Neural cell (in vitro differentiated cells): Measurements from ENCODE around the gene POU3F1. TPM values are rescaled to one million over a fixed set of nuclear protein-coding genes. Genes with fewer than 3 reads are reported as not detected.

Experiments
- H2AFZ ChIP-seq: fragments of 200-600, 300-800 bp; sonication (generic), shearing (Covaris generic); 2 replicates; pipeline ENCODE4 v1.6.0; 2014; ENCODE audit warnings: low read depth, mild to moderate bottlenecking, antibody characterized with exemption, low read length, moderate library complexity
- H3F3A ChIP-seq: fragments of 200-600 bp; shearing (Covaris generic); 2 replicates; pipeline ENCODE4 v1.6.1; 2016; ENCODE audit warnings: mild to moderate bottlenecking, moderate library complexity, mixed read lengths, antibody characterized with exemption, low read length; ENCODE audit not compliant: insufficient read depth, poor library complexity, severe bottlenecking
- H3K27ac ChIP-seq: fragments of 200-600, 300-800 bp; sonication (generic), shearing (Covaris generic); 2 replicates; pipeline ENCODE4 v1.5.1; 2014; ENCODE audit warnings: mild to moderate bottlenecking, low read length, moderate library complexity
- H3K27me3 ChIP-seq: fragments of 300-800, 200-600 bp; sonication (generic), shearing (Covaris generic); 2 replicates; pipeline ENCODE4 v1.6.0; 2014; ENCODE audit warnings: mild to moderate bottlenecking, low read depth, low read length, moderate library complexity; ENCODE audit not compliant: insufficient read depth
- H3K36me3 ChIP-seq: fragments of 300-800, 200-600 bp; sonication (generic), shearing (Covaris generic); 2 replicates; pipeline ENCODE4 v1.5.1; 2014; ENCODE audit warnings: mild to moderate bottlenecking, antibody characterized with exemption, low read length, moderate library complexity; ENCODE audit not compliant: insufficient read depth
- H3K4me2 ChIP-seq: fragments of 300-800, 200-600 bp; sonication (generic), shearing (Covaris generic); 2 replicates; pipeline ENCODE4 v1.6.0; 2014; ENCODE audit warnings: mild to moderate bottlenecking, low read length
- H3K4me3 ChIP-seq: fragments of 300-800, 200-600 bp; sonication (generic), shearing (Covaris generic); 2 replicates; pipeline ENCODE4 v1.5.1; 2014; ENCODE audit warnings: mild to moderate bottlenecking, low read length, moderate library complexity
- H3K79me2 ChIP-seq: fragments of 200-600 bp; shearing (Covaris generic); replicated peaks from 2 replicates; pipeline ENCODE4 v1.6.0; 2014; ENCODE audit warnings: mild to moderate bottlenecking, low read length, moderate library complexity; ENCODE audit not compliant: insufficient read depth
- H3K9ac ChIP-seq: fragments of 300-800, 200-600 bp; sonication (generic), shearing (Covaris generic); 2 replicates; pipeline ENCODE4 v1.6.1; 2016; ENCODE audit warnings: mild to moderate bottlenecking, low read length, mixed read lengths
- H3K9me2 ChIP-seq: fragments of 200-600 bp; shearing (Covaris generic); 2 replicates; pipeline ENCODE4 v1.6.1; 2016; ENCODE audit warnings: mild to moderate bottlenecking, low read length, mixed read lengths; ENCODE audit not compliant: insufficient read depth
- H3K9me3 ChIP-seq: fragments of 200-600, 300-800 bp; sonication (generic), shearing (Covaris generic); 2 replicates; pipeline ENCODE4 v1.6.1; 2016; ENCODE audit warnings: mild to moderate bottlenecking, mixed run types, low read length, moderate library complexity, mixed read lengths
- H4K20me1 ChIP-seq: fragments of 200-600 bp; shearing (Covaris generic); 2 replicates; pipeline ENCODE4 v1.6.1; 2016; ENCODE audit warnings: mild to moderate bottlenecking, mixed run types; ENCODE audit not compliant: insufficient read depth
- EP300 ChIP-seq: fragments of 450-650 bp; conservative IDR thresholded peaks from 2 replicates; pipeline ENCODE4 v1.6.1; 2014; ENCODE audit warnings: antibody characterized with exemption, mild to moderate bottlenecking, moderate library complexity; ENCODE audit not compliant: poor library complexity, severe bottlenecking
- EZH2 ChIP-seq: fragments of 200-600, 300-800 bp; shearing (Covaris generic), sonication (generic); IDR thresholded peaks from 2 replicates; pipeline ENCODE4 v1.6.1; 2014; ENCODE audit warnings: antibody characterized with exemption, low read length, borderline replicate concordance, mild to moderate bottlenecking; ENCODE audit not compliant: insufficient read depth, poor library complexity, severe bottlenecking
- MXI1 ChIP-seq: fragments of 450-650 bp; conservative IDR thresholded peaks from 2 replicates; pipeline ENCODE4 v1.6.1; 2014; ENCODE audit warnings: antibody characterized with exemption, mild to moderate bottlenecking; ENCODE audit not compliant: poor library complexity, severe bottlenecking
- POLR2AphosphoS5 ChIP-seq: IDR thresholded peaks from 2 replicates; pipeline ENCODE4 v1.6.1; 2012
- RAD21 ChIP-seq: fragments of 450-650 bp; conservative IDR thresholded peaks from 2 replicates; pipeline ENCODE4 v1.6.1; 2014; ENCODE audit warnings: antibody characterized with exemption, mild to moderate bottlenecking, moderate library complexity
- SMC3 ChIP-seq: fragments of 450-650 bp; conservative IDR thresholded peaks from 2 replicates; pipeline ENCODE4 v1.6.1; 2014; ENCODE audit warnings: antibody characterized with exemption, mild to moderate bottlenecking, moderate library complexity; ENCODE audit not compliant: poor library complexity
- TAF1 ChIP-seq: IDR thresholded peaks from 2 replicates; pipeline ENCODE4 v1.6.1; 2012; ENCODE audit warnings: low read depth
- polyA plus RNA-seq: library from polyadenylated mRNA; depleted of rRNA; stranded (reverse); fragments of >200 nt; gene quantifications from 2 replicates; pipeline ENCODE4 v1.2.3, GENCODE V29; 2014
- TF ChIP-seq, protein P1 (sequence below): fragments of 450-650 bp; IDR thresholded peaks from 2 replicates; pipeline ENCODE4 v1.5.1; 2014; ENCODE audit warnings: antibody characterized with exemption, mild to moderate bottlenecking, moderate library complexity; ENCODE audit not compliant: poor library complexity, severe bottlenecking
- TF ChIP-seq, protein P2 (sequence below): IDR thresholded peaks from 2 replicates; pipeline ENCODE4 v1.6.1; 2012; ENCODE audit warnings: borderline replicate concordance

Gene POU3F1
- polyA plus RNA-seq, 1 donor from 2014 or later: 3.1 TPM

DNA sequence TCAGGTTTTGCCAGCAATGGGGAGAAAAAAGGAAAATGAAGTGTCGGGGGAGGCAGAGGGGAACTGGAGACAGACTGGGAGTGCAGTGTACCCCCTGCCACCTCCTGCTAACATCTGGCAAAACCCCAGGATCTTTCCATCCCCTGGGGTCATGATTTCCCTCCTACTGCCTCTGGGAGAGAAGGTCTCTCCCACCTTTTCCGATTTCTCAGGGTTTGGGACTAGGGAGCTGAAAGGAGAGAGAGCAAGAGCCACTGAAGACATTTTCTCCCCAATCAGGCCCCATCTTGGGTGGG lies 46.4 kb downstream of the POU3F1 start:
- Histone ChIP-seq H3K4me3 (no peak overlapping the region), H3K9me2 (no peaks in the 10 kb centered on the region), H3F3A (no peaks in the 10 kb centered on the region), H3K27ac (no peak overlapping the region), H3K9ac (peak overlapping the region; percentile 1), H3K36me3 (no peaks in the 10 kb centered on the region), H4K20me1 (no peaks in the 10 kb centered on the region), H3K9me3 (no peaks in the 10 kb centered on the region), H3K27me3 (peaks cover 16% of the 10 kb centered on the region), H2AFZ (no peak overlapping the region), H3K79me2 (no peaks in the 10 kb centered on the region), H3K4me2 (no peak overlapping the region)
- TF ChIP-seq MXI1: no peak
- no peak for TF ChIP-seq RAD21
- TF ChIP-seq POLR2AphosphoS5: no peak
- TF ChIP-seq, protein P1, sequence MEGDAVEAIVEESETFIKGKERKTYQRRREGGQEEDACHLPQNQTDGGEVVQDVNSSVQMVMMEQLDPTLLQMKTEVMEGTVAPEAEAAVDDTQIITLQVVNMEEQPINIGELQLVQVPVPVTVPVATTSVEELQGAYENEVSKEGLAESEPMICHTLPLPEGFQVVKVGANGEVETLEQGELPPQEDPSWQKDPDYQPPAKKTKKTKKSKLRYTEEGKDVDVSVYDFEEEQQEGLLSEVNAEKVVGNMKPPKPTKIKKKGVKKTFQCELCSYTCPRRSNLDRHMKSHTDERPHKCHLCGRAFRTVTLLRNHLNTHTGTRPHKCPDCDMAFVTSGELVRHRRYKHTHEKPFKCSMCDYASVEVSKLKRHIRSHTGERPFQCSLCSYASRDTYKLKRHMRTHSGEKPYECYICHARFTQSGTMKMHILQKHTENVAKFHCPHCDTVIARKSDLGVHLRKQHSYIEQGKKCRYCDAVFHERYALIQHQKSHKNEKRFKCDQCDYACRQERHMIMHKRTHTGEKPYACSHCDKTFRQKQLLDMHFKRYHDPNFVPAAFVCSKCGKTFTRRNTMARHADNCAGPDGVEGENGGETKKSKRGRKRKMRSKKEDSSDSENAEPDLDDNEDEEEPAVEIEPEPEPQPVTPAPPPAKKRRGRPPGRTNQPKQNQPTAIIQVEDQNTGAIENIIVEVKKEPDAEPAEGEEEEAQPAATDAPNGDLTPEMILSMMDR: no peak
- TF ChIP-seq TAF1: no peak
- no peak for TF ChIP-seq EZH2
- no peak for TF ChIP-seq SMC3
- no peak for TF ChIP-seq EP300
- TF ChIP-seq, protein P2, sequence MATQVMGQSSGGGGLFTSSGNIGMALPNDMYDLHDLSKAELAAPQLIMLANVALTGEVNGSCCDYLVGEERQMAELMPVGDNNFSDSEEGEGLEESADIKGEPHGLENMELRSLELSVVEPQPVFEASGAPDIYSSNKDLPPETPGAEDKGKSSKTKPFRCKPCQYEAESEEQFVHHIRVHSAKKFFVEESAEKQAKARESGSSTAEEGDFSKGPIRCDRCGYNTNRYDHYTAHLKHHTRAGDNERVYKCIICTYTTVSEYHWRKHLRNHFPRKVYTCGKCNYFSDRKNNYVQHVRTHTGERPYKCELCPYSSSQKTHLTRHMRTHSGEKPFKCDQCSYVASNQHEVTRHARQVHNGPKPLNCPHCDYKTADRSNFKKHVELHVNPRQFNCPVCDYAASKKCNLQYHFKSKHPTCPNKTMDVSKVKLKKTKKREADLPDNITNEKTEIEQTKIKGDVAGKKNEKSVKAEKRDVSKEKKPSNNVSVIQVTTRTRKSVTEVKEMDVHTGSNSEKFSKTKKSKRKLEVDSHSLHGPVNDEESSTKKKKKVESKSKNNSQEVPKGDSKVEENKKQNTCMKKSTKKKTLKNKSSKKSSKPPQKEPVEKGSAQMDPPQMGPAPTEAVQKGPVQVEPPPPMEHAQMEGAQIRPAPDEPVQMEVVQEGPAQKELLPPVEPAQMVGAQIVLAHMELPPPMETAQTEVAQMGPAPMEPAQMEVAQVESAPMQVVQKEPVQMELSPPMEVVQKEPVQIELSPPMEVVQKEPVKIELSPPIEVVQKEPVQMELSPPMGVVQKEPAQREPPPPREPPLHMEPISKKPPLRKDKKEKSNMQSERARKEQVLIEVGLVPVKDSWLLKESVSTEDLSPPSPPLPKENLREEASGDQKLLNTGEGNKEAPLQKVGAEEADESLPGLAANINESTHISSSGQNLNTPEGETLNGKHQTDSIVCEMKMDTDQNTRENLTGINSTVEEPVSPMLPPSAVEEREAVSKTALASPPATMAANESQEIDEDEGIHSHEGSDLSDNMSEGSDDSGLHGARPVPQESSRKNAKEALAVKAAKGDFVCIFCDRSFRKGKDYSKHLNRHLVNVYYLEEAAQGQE: no peak

DNA sequence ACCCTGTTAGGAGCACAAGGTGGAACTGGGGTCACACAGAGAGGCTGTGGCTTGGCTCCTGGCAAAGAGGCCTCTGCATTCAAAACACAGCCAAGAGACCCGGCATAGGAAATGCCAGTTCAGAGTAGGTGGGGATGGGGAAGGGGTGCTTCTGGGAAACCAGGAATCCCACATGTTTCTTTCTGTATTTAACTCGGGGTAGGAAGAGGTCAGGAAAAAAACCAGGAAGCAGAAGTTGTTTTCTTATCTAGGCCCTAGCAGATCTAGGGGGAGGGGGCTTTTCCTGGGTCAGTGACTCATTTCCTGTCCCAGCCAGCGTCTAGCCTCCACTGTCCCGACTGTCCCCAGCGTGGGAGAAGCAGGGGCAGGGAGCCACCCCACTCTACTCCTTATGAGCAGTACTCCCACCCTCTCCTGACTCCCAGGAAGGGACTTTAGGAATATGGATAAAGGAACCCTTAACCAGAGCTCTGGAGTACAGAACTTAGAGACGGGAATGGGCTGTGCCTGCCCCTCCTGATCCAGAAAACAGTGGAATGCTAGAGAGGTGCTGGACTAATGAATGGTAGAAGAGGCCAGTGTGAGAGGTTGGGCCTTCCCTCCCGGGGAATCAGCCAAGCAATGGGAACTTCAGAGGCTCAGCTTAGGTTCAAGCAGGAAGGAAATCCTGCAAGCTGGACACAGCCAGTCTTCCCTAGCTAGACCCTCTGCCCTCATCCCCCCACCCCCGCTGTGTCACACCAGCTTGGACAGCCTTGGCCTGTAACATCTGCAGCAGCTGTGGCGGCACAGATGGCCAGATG lies 47.0 kb downstream of the POU3F1 start:
- Histone ChIP-seq H4K20me1 (no peaks in the 10 kb centered on the region), H2AFZ (no peak overlapping the region), H3K4me2 (no peak overlapping the region), H3K27me3 (peaks cover 13% of the 10 kb centered on the region), H3K4me3 (no peak overlapping the region), H3K9me2 (no peaks in the 10 kb centered on the region), H3K9me3 (no peaks in the 10 kb centered on the region), H3F3A (no peaks in the 10 kb centered on the region), H3K27ac (no peak overlapping the region), H3K79me2 (no peaks in the 10 kb centered on the region), H3K36me3 (no peaks in the 10 kb centered on the region), H3K9ac (peak overlapping the region; percentile 1)
- no peak for TF ChIP-seq MXI1
- TF ChIP-seq, protein P2: no peak
- no peak for TF ChIP-seq EZH2
- TF ChIP-seq RAD21: no peak
- no peak for TF ChIP-seq TAF1
- TF ChIP-seq, protein P1: no peak
- no peak for TF ChIP-seq SMC3
- TF ChIP-seq EP300: no peak
- TF ChIP-seq POLR2AphosphoS5: no peak
